ENCODE measurements around the gene STAG1. TPM values are rescaled to one million over a fixed set of nuclear protein-coding genes. Genes with fewer than 3 reads are reported as not detected.
"Not testable (repeated sequence)": the region's sequence is repeated elsewhere in the genome, so short reads cannot be mapped to it uniquely, and the experiment has no call there.

STAG1 gene
- total RNA-seq, 1 donor from 2014 or later: 24.1 TPM

GRCh38 chr3:136336329-136337100, 415.7 kb downstream of the STAG1 start:
- Histone ChIP-seq H3K36me3 (ENCODE audit: insufficient read depth, low read length) (peaks cover 17% of the 10 kb centered on the region), H3K27me3 (ENCODE audit: insufficient read depth, low read length) (no peaks in the 10 kb centered on the region), H3K9me3 (ENCODE audit: insufficient read depth, low read depth, low read length) (no peaks in the 10 kb centered on the region), H3K4me3 (ENCODE audit: insufficient read depth, low read depth, low read length) (no peak overlapping the region), H3K79me2 (ENCODE audit: insufficient read depth, low read length) (no peaks in the 10 kb centered on the region), H3K4me2 (ENCODE audit: low read length) (no peak overlapping the region), H4K20me1 (ENCODE audit: insufficient read depth, low read length) (no peaks in the 10 kb centered on the region), H3K9ac (ENCODE audit: low read length) (no peak overlapping the region), H3K4me1 (ENCODE audit: insufficient read depth, low read length) (peaks cover 6% of the 10 kb centered on the region), H3K27ac (ENCODE audit: low read depth, low read length) (no peak overlapping the region), H2AFZ (ENCODE audit: low read depth, low read length) (no peak overlapping the region)
- FAIRE-seq: peak; percentile 17
- no peaks in the 10 kb centered on the region for H3K9me3 Mint-ChIP-seq (ENCODE audit: unreplicated experiment)
- H3K27me3 Mint-ChIP-seq (ENCODE audit: low read depth, unreplicated experiment): no peaks in the 10 kb centered on the region
- peaks cover 28% of the 10 kb centered on the region for H3K4me1 Mint-ChIP-seq (ENCODE audit: low read depth, unreplicated experiment)
- peak; percentile 62 for DNase-seq (ENCODE audit: low read depth)
- H3K36me3 Mint-ChIP-seq (ENCODE audit: low read depth, unreplicated experiment): peaks cover 29% of the 10 kb centered on the region
- no peak for TF ChIP-seq EZH2 (IDR thresholded peaks at IDR 0.05; ENCODE audit: insufficient read depth, low read length)
- TF ChIP-seq CTCF (IDR thresholded peaks at IDR 0.05; ENCODE audit: insufficient read depth, low read depth, low read length): no peak
- H3K4me3 Mint-ChIP-seq (ENCODE audit: unreplicated experiment): no peak overlapping the region
- H3K27ac Mint-ChIP-seq (ENCODE audit: unreplicated experiment): no peak overlapping the region

- not testable (repeated sequence) for H3K9ac ChIP-seq (ENCODE audit: low read length); H3K27me3 Mint-ChIP-seq (ENCODE audit: low read depth, unreplicated experiment); H3K79me2 ChIP-seq (ENCODE audit: insufficient read depth, low read length); H3K9me3 Mint-ChIP-seq (ENCODE audit: unreplicated experiment); DNase-seq (ENCODE audit: low read depth); H4K20me1 ChIP-seq (ENCODE audit: insufficient read depth, low read length); H3K4me3 ChIP-seq (ENCODE audit: insufficient read depth, low read depth, low read length); H3K4me2 ChIP-seq (ENCODE audit: low read length); FAIRE-seq; H3K4me3 Mint-ChIP-seq (ENCODE audit: unreplicated experiment); H3K9me3 ChIP-seq (ENCODE audit: insufficient read depth, low read depth, low read length); H3K4me1 ChIP-seq (ENCODE audit: insufficient read depth, low read length); H3K27ac ChIP-seq (ENCODE audit: low read depth, low read length); H3K27ac Mint-ChIP-seq (ENCODE audit: unreplicated experiment); H2AFZ ChIP-seq (ENCODE audit: low read depth, low read length); H3K27me3 ChIP-seq (ENCODE audit: insufficient read depth, low read length)
- H3K36me3 ChIP-seq (ENCODE audit: insufficient read depth, low read length): peaks cover 12% of the 10 kb centered on the region
- H3K4me1 Mint-ChIP-seq (ENCODE audit: low read depth, unreplicated experiment): peaks cover 28% of the 10 kb centered on the region
- H3K36me3 Mint-ChIP-seq (ENCODE audit: low read depth, unreplicated experiment): peaks cover 24% of the 10 kb centered on the region
Observed at GRCh38 chr3:136334726-136335125, 417.5 kb downstream of the STAG1 start.

- H3K4me2 ChIP-seq (ENCODE audit: low read length): no peak overlapping the region
- no peak for TF ChIP-seq CTCF (IDR thresholded peaks at IDR 0.05; ENCODE audit: insufficient read depth, low read depth, low read length)
- no peak for TF ChIP-seq EZH2 (IDR thresholded peaks at IDR 0.05; ENCODE audit: insufficient read depth, low read length)
- Mint-ChIP-seq H3K36me3 (ENCODE audit: low read depth, unreplicated experiment) (peaks cover 28% of the 10 kb centered on the region), H3K4me1 (ENCODE audit: low read depth, unreplicated experiment) (peaks cover 28% of the 10 kb centered on the region), H3K27ac (ENCODE audit: unreplicated experiment) (no peak overlapping the region), H3K27me3 (ENCODE audit: low read depth, unreplicated experiment) (no peaks in the 10 kb centered on the region), H3K4me3 (ENCODE audit: unreplicated experiment) (no peak overlapping the region), H3K9me3 (ENCODE audit: unreplicated experiment) (no peaks in the 10 kb centered on the region)
- no peaks in the 10 kb centered on the region for H4K20me1 ChIP-seq (ENCODE audit: insufficient read depth, low read length)
- H3K9ac ChIP-seq (ENCODE audit: low read length): no peak overlapping the region
- no peaks in the 10 kb centered on the region for H3K27me3 ChIP-seq (ENCODE audit: insufficient read depth, low read length)
- DNase-seq (ENCODE audit: low read depth): peak; percentile 63
- H3K36me3 ChIP-seq (ENCODE audit: insufficient read depth, low read length): peaks cover 12% of the 10 kb centered on the region
- no peak overlapping the region for H2AFZ ChIP-seq (ENCODE audit: low read depth, low read length)
- no peak overlapping the region for H3K4me3 ChIP-seq (ENCODE audit: insufficient read depth, low read depth, low read length)
- H3K79me2 ChIP-seq (ENCODE audit: insufficient read depth, low read length): no peaks in the 10 kb centered on the region
- no peak overlapping the region for H3K27ac ChIP-seq (ENCODE audit: low read depth, low read length)
- FAIRE-seq: no peak
- peaks cover 6% of the 10 kb centered on the region for H3K4me1 ChIP-seq (ENCODE audit: insufficient read depth, low read length)
- H3K9me3 ChIP-seq (ENCODE audit: insufficient read depth, low read depth, low read length): no peaks in the 10 kb centered on the region
Observed at GRCh38 chr3:136334209-136334608, 418.0 kb downstream of the STAG1 start.

Measured in astrocyte (in vitro differentiated cells and primary cell).